GM12864 (cell line): ENCODE results near the gene HEMK1.

ENCODE experiments used
- DNase-seq: peaks from one replicate; pipeline ENCODE4 v3.0.0-alpha.2; 2011; ENCODE audit warnings: low read depth
- H3K4me3 ChIP-seq: 2 replicates; pipeline ENCODE4 v1.5.1; 2011; ENCODE audit warnings: mild to moderate bottlenecking, low read depth, low read length, control low read depth
- CTCF ChIP-seq: IDR thresholded peaks from 2 replicates; pipeline ENCODE4 v1.5.1; 2011; ENCODE audit warnings: low read depth, mild to moderate bottlenecking, moderate library complexity, low read length, control low read depth, inconsistent platforms; ENCODE audit errors: missing control alignments

HEMK1 gene

GRCh38 chr3:50568947-50569749, at the start of gene HEMK1:
HEMK1 (plus strand) TSS chr3:50569522; CDS start chr3:50571105, 1,583 bp downstream.
- DNase-seq, result peak; percentile 82
- TF ChIP-seq CTCF, result no peak
- H3K4me3 ChIP-seq, result peak within 1 kb of the TSS; percentile 88

GRCh38 chr3:50520849-50521248, 48.5 kb upstream of the HEMK1 start:
- no peak overlapping the region for H3K4me3 ChIP-seq
- no peak for DNase-seq

GRCh38 chr3:50521572-50521971, 47.8 kb upstream of the HEMK1 start:
- DNase-seq, result no peak
- no peak overlapping the region for H3K4me3 ChIP-seq
- no peak for TF ChIP-seq CTCF

More at GRCh38 chr3:50520849-50521248, 48.5 kb upstream of the HEMK1 start:
- TF ChIP-seq CTCF, result no peak

DNA sequence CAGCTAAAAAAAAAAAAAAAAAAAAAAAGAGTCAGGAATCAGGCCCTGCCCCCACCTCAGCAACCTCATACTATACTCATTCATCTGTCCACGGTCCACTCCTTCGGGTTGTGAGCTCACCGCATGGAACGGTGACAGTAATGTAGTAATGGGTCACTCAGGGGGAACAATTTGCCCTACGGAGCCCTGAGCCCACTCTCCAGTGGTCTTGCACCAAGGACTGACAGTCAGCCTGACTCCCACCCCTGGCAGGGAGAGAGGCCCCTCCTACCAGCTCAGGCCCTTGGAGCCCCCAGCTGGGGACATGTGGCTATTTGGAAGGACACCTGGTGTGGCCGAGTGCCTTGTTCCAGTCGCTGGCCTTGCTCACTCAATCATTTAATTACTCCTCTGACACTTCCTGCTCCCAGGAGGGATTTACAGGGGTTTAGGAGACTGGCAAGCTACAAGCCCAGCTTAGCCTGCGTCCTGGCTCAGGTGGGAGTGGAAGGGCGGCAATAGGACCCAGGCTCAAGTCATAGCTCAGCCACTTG, 46.0 kb upstream of the HEMK1 start:
- no peak overlapping the region for H3K4me3 ChIP-seq
- no peak for DNase-seq
- TF ChIP-seq CTCF, result no peak

DNA sequence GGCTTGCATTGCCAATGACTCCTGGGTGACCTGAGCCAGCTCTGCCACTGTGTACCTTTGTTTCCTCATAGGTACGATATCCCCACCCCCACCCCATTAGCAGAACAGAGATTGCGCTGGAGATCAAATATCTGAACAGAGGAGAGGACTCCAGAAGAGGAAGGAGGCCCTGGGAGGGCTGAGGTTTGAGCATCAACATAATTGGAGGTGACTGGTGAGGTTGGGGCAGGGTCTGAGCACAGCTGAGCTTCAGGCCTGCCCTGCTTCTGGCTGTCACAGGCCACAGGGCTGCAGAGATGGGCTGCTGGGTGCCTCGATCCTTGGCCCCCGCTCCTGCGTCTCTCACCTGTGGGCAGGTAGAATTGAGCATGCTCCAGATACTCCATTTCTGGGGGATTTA, 44.6 kb upstream of the HEMK1 start:
- no peak overlapping the region for H3K4me3 ChIP-seq
- DNase-seq, result no peak
- no peak for TF ChIP-seq CTCF

DNA sequence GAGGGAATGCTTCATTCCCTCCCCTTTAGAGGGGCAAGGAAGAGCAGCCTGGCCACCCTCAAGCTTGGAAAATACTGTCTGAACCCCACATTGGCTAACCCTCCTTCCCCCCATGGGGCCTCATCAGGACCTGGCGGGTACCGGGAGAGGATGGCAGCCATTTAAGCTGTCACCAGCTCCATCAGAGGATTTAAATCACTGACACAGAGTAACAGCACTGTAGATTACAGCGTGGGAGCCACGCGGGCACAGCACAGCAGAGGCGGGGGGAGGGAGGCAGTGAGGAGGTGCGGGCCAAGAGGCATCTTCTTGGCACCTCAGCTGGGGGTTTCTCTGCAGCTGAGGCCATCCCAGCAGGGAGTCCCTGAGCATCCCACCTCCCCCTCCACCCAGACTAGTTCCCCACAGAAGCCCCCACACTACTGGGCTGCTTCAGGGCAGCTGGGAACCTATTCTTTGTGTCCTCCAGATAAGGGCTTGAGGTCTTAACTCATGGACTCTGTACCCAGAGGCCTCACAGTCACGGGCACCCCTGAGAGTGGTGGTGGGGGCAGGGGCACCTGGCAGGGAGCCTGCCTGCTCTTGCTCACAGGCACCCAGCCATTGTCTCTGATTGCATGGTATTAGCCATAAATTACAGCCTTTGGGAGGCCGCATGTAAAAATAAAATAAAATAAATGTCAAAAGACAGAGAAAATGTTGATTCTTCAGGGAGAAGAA, 44.0 kb upstream of the HEMK1 start:
- DNase-seq, result no peak
- no peak overlapping the region for H3K4me3 ChIP-seq
- no peak for TF ChIP-seq CTCF

GRCh38 chr3:50525987-50526386, 43.3 kb upstream of the HEMK1 start:
- H3K4me3 ChIP-seq, result no peak overlapping the region
- no peak for DNase-seq
- TF ChIP-seq CTCF, result no peak
